ENCODE measurements around the gene C2CD2. TPM values are rescaled to one million over a fixed set of nuclear protein-coding genes. Genes with fewer than 3 reads are reported as not detected.

C2CD2 gene
- polyA plus RNA-seq, 1 donor (not counting 4 experiments of a cell fraction or from before 2014, with no cell fraction given) = 39.9 TPM

- Histone ChIP-seq H3K4me1 (ENCODE audit: control insufficient read depth, extremely low read depth, insufficient read depth, low read length) (peaks cover 13% of the 10 kb centered on the region), H3K9ac (ENCODE audit: control insufficient read depth, extremely low read depth, insufficient read depth, low read length) (peak overlapping the region; percentile 88), H2AFZ (ENCODE audit: control insufficient read depth, low read length) (peak overlapping the region; percentile 69), H3K9me1 (ENCODE audit: control insufficient read depth, extremely low read depth, insufficient read depth, low read length) (no peaks in the 10 kb centered on the region), H4K20me1 (ENCODE audit: control insufficient read depth, extremely low read depth, insufficient read depth, low read length) (no peaks in the 10 kb centered on the region), H3K4me3 (ENCODE audit: control insufficient read depth in 2 of 3, extremely low read depth in 1 of 3, insufficient read depth in 2 of 3, low read depth in 1 of 3, low read length in 3 of 3) (peak overlapping the region; percentile 54 to 90 (median 77)), H3K4me2 (ENCODE audit: control insufficient read depth, extremely low read depth, insufficient read depth, low read depth, low read length) (peak overlapping the region; percentile 96), H3K27me3 (ENCODE audit: control insufficient read depth, extremely low read depth, insufficient read depth, low read length) (no peaks in the 10 kb centered on the region), H3K36me3 (ENCODE audit: control insufficient read depth in 2 of 2, extremely low read depth in 1 of 2, insufficient read depth in 2 of 2, low read length in 2 of 2) (no peaks in the 10 kb centered on the region), H3K27ac (ENCODE audit: control insufficient read depth, insufficient read depth, low read length) (peak overlapping the region; percentile 66), H3K79me2 (ENCODE audit: control insufficient read depth, insufficient read depth, low read length) (peaks cover 35% of the 10 kb centered on the region), H3K9me3 (ENCODE audit: control insufficient read depth, low read depth, low read length) (no peaks in the 10 kb centered on the region)
- DNase-seq (ENCODE audit: low read depth, low spot score) (no peak), FAIRE-seq (no peak)
- TF ChIP-seq CTCF (optimal IDR thresholded peaks at IDR 0.05 in 1 of 3, IDR thresholded peaks at IDR 0.05 in 1 of 3, conservative IDR thresholded peaks at IDR 0.05 in 1 of 3; ENCODE audit: extremely low read depth in 1 of 3, insufficient read depth in 2 of 3, low read length in 3 of 3) = no peak
- no peak for TF ChIP-seq EZH2 (IDR thresholded peaks at IDR 0.05; ENCODE audit: low read length)
- dilution Hi-C loops (cut with MboI; ENCODE audit: extremely low pct_ligation_motif_present, low sequenced_read_pairs) = no loop called here
These were observed 75.7 kb downstream of the C2CD2 start for GRCh38 chr21:41877901-41878830.

GRCh38 chr21:41876928-41877652, 76.7 kb downstream of the C2CD2 start:
- no peak for DNase-seq (ENCODE audit: low read depth, low spot score)
- H3K27ac ChIP-seq (ENCODE audit: control insufficient read depth, insufficient read depth, low read length) = no peak overlapping the region
- no peaks in the 10 kb centered on the region for H3K27me3 ChIP-seq (ENCODE audit: control insufficient read depth, extremely low read depth, insufficient read depth, low read length)
- peaks cover 13% of the 10 kb centered on the region for H3K4me1 ChIP-seq (ENCODE audit: control insufficient read depth, extremely low read depth, insufficient read depth, low read length)
- no peaks in the 10 kb centered on the region for H3K9me3 ChIP-seq (ENCODE audit: control insufficient read depth, low read depth, low read length)
- H3K9me1 ChIP-seq (ENCODE audit: control insufficient read depth, extremely low read depth, insufficient read depth, low read length) = no peaks in the 10 kb centered on the region
- peaks cover 35% of the 10 kb centered on the region for H3K79me2 ChIP-seq (ENCODE audit: control insufficient read depth, insufficient read depth, low read length)
- H3K4me3 ChIP-seq (ENCODE audit: control insufficient read depth in 2 of 3, extremely low read depth in 1 of 3, insufficient read depth in 2 of 3, low read depth in 1 of 3, low read length in 3 of 3) = no peak overlapping the region
- dilution Hi-C loops (cut with MboI; ENCODE audit: extremely low pct_ligation_motif_present, low sequenced_read_pairs) = no loop called here
- peak overlapping the region; percentile 96 for H3K4me2 ChIP-seq (ENCODE audit: control insufficient read depth, extremely low read depth, insufficient read depth, low read depth, low read length)
- peaks cover 0 to 1% of the 10 kb centered on the region in 2 experiments for H3K36me3 ChIP-seq (ENCODE audit: control insufficient read depth in 2 of 2, extremely low read depth in 1 of 2, insufficient read depth in 2 of 2, low read length in 2 of 2)
- no peak for FAIRE-seq
- peak in 1 of 3 experiments; percentile 27 for TF ChIP-seq CTCF (optimal IDR thresholded peaks at IDR 0.05 in 1 of 3, IDR thresholded peaks at IDR 0.05 in 1 of 3, conservative IDR thresholded peaks at IDR 0.05 in 1 of 3; ENCODE audit: extremely low read depth in 1 of 3, insufficient read depth in 2 of 3, low read length in 3 of 3)
- no peak for TF ChIP-seq EZH2 (IDR thresholded peaks at IDR 0.05; ENCODE audit: low read length)
- no peaks in the 10 kb centered on the region for H4K20me1 ChIP-seq (ENCODE audit: control insufficient read depth, extremely low read depth, insufficient read depth, low read length)
- no peak overlapping the region for H3K9ac ChIP-seq (ENCODE audit: control insufficient read depth, extremely low read depth, insufficient read depth, low read length)
- H2AFZ ChIP-seq (ENCODE audit: control insufficient read depth, low read length) = no peak overlapping the region
